ENCODE data around the gene GAS2L2.

DNA sequence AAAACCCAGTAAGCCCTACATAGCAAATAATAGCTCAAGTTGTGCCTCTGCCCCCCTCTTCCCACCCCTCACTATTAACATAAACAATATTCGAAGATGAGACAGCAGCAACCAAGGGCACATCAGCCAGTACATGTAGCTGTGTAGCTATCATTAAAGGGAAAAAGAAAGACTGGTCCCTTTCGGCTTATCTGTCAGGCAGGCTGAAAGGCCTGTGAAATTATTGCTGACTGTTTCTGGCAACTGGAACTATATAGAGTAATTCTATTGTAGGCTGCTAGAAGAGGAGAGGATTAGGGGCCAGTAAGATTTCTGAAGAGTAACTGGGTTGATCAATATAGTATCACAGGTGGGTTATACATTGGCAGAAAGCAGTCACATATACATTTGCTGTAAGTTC is 58.1 kb downstream of the GAS2L2 start:
- TF ChIP-seq, protein P1, sequence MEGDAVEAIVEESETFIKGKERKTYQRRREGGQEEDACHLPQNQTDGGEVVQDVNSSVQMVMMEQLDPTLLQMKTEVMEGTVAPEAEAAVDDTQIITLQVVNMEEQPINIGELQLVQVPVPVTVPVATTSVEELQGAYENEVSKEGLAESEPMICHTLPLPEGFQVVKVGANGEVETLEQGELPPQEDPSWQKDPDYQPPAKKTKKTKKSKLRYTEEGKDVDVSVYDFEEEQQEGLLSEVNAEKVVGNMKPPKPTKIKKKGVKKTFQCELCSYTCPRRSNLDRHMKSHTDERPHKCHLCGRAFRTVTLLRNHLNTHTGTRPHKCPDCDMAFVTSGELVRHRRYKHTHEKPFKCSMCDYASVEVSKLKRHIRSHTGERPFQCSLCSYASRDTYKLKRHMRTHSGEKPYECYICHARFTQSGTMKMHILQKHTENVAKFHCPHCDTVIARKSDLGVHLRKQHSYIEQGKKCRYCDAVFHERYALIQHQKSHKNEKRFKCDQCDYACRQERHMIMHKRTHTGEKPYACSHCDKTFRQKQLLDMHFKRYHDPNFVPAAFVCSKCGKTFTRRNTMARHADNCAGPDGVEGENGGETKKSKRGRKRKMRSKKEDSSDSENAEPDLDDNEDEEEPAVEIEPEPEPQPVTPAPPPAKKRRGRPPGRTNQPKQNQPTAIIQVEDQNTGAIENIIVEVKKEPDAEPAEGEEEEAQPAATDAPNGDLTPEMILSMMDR (IDR thresholded peaks at IDR 0.05), result no peak
- no peak for TF ChIP-seq EZH2 (IDR thresholded peaks at IDR 0.05)

Measured in neural progenitor cell (in vitro differentiated cells).